Measurements from ENCODE around the gene ACBD4. TPM values are rescaled to one million over a fixed set of nuclear protein-coding genes. Genes with fewer than 3 reads are reported as not detected.

The ACBD4 gene
- total and polyA plus RNA-seq, 2 of the 13 experiments (the other 11 are each of a cell fraction or from before 2014, with no cell fraction given) = 16.1 to 26.9 TPM

DNA sequence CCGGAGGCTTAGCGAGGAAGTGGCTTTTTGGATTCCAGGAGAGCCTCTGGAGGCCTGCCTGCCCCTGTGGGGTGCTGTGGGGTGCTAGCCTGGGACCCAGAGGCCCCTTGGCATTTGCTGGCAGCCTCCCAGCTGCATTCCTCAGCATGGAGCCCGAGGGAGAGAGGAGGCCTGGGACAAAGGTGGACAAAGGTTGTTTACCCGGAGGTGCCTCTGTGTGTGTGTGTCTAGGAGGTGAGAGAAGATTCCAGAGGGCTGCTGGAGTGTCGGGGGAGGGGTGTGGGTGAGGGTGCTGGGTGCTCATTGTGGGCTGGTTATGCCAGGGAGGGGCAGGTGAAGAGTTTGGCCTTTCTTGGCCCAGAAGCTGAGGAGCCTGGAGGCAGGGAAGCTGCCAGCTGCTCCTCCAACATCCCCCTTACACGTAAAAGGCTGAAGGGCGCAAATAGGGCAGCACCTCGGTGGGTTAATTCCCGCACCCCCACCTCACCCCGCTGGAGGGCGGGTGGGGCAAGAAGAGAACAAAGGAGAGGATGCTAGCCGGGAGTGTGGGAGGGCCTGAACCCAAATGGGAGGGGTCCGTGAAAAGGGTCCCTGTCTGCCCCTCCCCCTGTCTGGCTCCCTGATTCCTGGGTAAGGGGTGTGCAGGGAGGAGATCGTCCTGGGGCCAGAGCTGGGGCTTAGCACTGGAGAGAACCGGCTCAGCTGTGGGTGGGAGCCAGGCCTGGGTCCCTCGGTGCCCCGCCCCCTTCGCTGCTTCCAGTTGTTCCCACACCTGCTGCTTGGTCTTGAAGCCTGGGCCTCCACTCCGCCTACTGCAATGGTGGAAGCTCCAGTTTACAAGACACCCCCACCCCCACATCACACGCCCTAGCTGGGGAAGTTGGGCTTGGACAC, 36.1 kb downstream of the ACBD4 start (continued):
- TF ChIP-seq SP140L (CRISPR knock-in tag; IDR thresholded peaks at IDR 0.05; ENCODE audit: borderline replicate concordance) = no peak
- TF ChIP-seq KLF16 (CRISPR knock-in tag; IDR thresholded peaks at IDR 0.05) = peak; percentile 14 to 78; a peak in 2 of 4 replicates
- TF ChIP-seq ZNF879 (CRISPR knock-in tag; IDR thresholded peaks at IDR 0.05) = 0 out of 2 replicates have a peak, but pooled peaks have one; percentile 49
- TF ChIP-seq, protein P1, sequence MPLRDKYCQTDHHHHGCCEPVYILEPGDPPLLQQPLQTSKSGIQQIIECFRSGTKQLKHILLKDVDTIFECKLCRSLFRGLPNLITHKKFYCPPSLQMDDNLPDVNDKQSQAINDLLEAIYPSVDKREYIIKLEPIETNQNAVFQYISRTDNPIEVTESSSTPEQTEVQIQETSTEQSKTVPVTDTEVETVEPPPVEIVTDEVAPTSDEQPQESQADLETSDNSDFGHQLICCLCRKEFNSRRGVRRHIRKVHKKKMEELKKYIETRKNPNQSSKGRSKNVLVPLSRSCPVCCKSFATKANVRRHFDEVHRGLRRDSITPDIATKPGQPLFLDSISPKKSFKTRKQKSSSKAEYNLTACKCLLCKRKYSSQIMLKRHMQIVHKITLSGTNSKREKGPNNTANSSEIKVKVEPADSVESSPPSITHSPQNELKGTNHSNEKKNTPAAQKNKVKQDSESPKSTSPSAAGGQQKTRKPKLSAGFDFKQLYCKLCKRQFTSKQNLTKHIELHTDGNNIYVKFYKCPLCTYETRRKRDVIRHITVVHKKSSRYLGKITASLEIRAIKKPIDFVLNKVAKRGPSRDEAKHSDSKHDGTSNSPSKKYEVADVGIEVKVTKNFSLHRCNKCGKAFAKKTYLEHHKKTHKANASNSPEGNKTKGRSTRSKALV (CRISPR knock-in tag; IDR thresholded peaks at IDR 0.05) = peak; percentile 42; the same call in 1 of the 2 replicates
- no peak for TF ChIP-seq ZNF282 (IDR thresholded peaks at IDR 0.05; ENCODE audit: partially characterized antibody)
- no peak for TF ChIP-seq ZNF33A (CRISPR knock-in tag; IDR thresholded peaks at IDR 0.05; ENCODE audit: borderline replicate concordance)
- TF ChIP-seq ZNF652 (CRISPR knock-in tag; IDR thresholded peaks at IDR 0.05; ENCODE audit: borderline replicate concordance, low read depth) = peak; percentile 54
- peak; percentile 15 for TF ChIP-seq PCBP2 (optimal IDR thresholded peaks at IDR 0.05; ENCODE audit: low read depth, low read length, poor library complexity, severe bottlenecking)
- TF ChIP-seq TBX3 (IDR thresholded peaks at IDR 0.05; ENCODE audit: borderline replicate concordance) = peak; percentile 77
- TF ChIP-seq ZMAT3 (CRISPR knock-in tag; conservative IDR thresholded peaks at IDR 0.05) = no peak; the same call in none of the 2 replicates
- TF ChIP-seq ONECUT2 (CRISPR knock-in tag; IDR thresholded peaks at IDR 0.05) = no peak
- TF ChIP-seq, protein P2, sequence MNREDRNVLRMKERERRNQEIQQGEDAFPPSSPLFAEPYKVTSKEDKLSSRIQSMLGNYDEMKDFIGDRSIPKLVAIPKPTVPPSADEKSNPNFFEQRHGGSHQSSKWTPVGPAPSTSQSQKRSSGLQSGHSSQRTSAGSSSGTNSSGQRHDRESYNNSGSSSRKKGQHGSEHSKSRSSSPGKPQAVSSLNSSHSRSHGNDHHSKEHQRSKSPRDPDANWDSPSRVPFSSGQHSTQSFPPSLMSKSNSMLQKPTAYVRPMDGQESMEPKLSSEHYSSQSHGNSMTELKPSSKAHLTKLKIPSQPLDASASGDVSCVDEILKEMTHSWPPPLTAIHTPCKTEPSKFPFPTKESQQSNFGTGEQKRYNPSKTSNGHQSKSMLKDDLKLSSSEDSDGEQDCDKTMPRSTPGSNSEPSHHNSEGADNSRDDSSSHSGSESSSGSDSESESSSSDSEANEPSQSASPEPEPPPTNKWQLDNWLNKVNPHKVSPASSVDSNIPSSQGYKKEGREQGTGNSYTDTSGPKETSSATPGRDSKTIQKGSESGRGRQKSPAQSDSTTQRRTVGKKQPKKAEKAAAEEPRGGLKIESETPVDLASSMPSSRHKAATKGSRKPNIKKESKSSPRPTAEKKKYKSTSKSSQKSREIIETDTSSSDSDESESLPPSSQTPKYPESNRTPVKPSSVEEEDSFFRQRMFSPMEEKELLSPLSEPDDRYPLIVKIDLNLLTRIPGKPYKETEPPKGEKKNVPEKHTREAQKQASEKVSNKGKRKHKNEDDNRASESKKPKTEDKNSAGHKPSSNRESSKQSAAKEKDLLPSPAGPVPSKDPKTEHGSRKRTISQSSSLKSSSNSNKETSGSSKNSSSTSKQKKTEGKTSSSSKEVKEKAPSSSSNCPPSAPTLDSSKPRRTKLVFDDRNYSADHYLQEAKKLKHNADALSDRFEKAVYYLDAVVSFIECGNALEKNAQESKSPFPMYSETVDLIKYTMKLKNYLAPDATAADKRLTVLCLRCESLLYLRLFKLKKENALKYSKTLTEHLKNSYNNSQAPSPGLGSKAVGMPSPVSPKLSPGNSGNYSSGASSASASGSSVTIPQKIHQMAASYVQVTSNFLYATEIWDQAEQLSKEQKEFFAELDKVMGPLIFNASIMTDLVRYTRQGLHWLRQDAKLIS (CRISPR knock-in tag; IDR thresholded peaks at IDR 0.05) = no peak
- TF ChIP-seq ZNF34 (CRISPR knock-in tag; IDR thresholded peaks at IDR 0.05; ENCODE audit: borderline replicate concordance) = no peak
- no peak for TF ChIP-seq HOXA7 (CRISPR knock-in tag; IDR thresholded peaks at IDR 0.05)
- TF ChIP-seq, protein P3, sequence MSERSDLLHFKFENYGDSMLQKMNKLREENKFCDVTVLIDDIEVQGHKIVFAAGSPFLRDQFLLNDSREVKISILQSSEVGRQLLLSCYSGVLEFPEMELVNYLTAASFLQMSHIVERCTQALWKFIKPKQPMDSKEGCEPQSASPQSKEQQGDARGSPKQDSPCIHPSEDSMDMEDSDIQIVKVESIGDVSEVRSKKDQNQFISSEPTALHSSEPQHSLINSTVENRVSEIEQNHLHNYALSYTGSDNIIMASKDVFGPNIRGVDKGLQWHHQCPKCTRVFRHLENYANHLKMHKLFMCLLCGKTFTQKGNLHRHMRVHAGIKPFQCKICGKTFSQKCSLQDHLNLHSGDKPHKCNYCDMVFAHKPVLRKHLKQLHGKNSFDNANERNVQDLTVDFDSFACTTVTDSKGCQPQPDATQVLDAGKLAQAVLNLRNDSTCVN (CRISPR knock-in tag; IDR thresholded peaks at IDR 0.05; ENCODE audit: borderline replicate concordance) = peak; percentile 40
- TF ChIP-seq SMARCE1 (IDR thresholded peaks at IDR 0.05; ENCODE audit: borderline replicate concordance) = no peak
- 0 out of 2 replicates have a peak, but pooled peaks have one; percentile 30 for TF ChIP-seq RBAK (CRISPR knock-in tag; IDR thresholded peaks at IDR 0.05)
- TF ChIP-seq SP1 (IDR thresholded peaks at IDR 0.05) = no peak
- TF ChIP-seq SP1 (CRISPR knock-in tag; IDR thresholded peaks at IDR 0.05) = peak; percentile 31
- peak; percentile 79 for TF ChIP-seq FOXK2 (IDR thresholded peaks at IDR 0.05)
- TF ChIP-seq SETDB1 (CRISPR knock-in tag; IDR thresholded peaks at IDR 0.05; ENCODE audit: borderline replicate concordance) = no peak
- TF ChIP-seq PHF21A (CRISPR knock-in tag; IDR thresholded peaks at IDR 0.05) = peak; percentile 98
- TF ChIP-seq, protein P4, sequence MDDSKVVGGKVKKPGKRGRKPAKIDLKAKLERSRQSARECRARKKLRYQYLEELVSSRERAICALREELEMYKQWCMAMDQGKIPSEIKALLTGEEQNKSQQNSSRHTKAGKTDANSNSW (CRISPR knock-in tag; IDR thresholded peaks at IDR 0.05; ENCODE audit: borderline replicate concordance) = peak; percentile 28; the same call in 1 of the 2 replicates
- TF ChIP-seq NFYB (CRISPR knock-in tag; IDR thresholded peaks at IDR 0.05) = no peak
